ENCODE results near the gene RPL5.

The RPL5 gene

DNA sequence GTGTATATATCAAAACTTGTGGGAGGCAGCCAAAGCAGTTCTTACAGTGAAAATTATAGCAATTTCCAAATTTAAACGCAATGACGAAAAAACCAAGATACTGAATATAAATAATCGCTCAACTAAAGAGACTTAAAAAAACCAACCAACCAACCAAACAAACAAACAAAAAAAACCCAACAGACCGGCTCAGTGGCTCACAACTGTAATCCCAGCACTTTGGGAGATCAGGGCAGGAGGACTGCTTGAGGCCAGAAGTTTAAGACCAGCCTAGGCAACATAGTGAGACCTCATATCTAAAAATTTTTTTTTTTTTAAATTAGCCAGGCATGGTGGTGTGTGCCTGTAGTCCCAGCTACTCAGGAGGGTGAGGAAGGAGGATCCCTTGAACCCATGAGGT, 23.4 kb downstream of the RPL5 start:
- no peak for DNase-seq (ENCODE audit: low spot score)

DNA sequence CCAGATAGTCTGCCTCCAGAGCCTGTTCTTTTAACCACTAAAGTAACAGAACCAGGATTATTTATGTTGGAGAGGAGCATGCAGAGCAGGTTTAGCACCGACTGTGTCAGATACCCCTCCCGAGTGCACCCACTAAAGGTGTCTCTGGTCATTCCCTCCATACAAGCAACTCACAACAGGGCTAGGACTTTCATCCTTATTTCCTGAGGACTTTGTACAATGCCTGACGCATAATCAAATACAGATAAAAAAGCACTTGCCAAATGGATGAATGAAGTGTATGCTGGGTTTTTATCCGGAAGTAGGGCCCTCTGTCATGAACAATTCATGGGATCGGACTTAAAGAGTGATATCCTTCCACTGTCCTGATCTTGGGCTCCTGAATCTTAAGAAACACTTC, 26.0 kb downstream of the RPL5 start:
- no peak for DNase-seq (ENCODE audit: low spot score)

DNA sequence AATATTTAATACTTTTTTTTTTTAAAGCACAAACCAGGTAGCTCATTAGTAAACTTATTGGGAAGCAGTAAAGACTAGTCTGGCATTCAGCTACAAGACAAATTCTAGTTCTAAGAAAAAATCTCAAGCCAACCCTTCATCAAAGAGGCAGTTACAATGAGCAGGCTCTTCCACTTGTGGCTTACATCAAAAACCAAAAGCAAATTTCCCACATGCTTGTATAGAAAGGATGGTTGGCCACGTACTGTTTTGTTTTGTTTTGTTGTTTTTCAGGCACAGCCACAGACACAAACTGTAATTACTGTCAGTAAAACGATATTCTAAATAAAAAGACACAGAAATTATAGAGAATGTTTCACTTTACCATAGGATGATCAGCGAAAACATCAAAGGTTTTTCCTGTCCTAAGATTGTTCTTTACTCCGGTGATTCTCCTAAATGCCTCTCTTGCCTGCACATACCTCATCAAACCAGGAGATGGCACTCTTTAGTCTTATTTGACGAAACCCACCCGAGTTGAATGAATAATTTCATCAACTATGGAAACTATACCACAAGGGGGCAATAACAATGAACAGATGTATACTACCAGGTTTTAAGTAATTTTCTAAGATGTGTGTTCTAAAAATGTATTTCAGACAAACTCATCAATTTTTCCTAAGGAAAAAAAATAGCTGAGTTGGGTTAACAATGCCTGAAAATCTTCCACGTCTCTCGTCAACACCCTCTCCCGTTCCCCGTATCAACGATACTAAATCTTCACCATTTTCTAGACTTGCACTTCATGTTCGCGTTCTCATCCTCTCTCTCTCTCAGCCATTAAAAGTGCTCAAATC, 26.9 kb downstream of the RPL5 start:
- peak; percentile 75 for DNase-seq (ENCODE audit: low spot score)

DNA sequence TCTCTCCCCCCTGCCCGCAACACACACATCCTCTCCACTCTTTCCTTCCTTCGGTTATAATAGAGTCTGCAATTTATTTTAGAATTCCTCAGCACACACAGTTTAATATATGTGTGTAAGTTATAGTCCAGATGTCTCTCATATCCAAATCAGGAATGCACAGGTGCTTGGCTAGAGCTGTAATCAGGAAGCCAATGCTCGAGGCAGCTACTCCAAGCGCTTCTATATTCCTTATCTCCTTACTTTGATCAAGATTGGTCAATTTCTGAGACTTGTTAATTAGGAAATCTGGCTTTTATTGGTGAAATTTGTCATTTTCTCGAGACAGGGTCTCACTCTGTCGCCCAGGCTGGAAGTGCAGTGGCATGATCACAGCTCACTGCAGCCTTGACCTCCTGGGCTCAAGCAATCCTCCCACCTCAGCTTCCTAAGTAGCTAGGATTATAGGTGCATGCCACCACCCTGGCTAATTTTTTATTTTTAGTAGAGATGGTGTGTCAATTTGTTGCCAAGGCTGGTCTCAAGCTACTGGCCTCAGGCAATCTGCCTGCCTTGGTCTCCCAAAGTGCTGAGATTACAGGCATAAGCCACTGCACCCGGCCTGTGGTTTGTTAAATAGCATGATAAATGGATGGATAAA, 27.7 kb downstream of the RPL5 start:
- DNase-seq (ENCODE audit: low spot score) = no peak

DNA sequence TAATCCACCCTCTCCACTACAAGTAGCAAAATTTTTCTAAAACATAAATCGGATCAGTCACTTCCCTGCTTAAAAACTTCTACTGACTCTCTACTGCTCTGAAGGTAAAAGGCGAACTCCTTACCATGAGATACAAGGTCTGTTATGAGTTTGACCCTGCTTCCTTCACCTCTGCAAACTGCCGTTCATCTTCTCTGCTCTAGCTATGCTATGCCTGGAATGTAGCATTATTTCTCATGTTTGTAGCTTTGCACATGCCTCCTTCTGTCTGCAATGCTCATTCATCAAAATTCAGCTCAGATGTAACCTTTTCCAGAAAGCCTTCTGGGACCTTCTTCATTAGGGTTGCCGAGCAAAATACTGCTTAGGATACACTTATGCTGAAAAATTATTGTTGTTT, 30.8 kb downstream of the RPL5 start:
- no peak for DNase-seq (ENCODE audit: low spot score)

DNA sequence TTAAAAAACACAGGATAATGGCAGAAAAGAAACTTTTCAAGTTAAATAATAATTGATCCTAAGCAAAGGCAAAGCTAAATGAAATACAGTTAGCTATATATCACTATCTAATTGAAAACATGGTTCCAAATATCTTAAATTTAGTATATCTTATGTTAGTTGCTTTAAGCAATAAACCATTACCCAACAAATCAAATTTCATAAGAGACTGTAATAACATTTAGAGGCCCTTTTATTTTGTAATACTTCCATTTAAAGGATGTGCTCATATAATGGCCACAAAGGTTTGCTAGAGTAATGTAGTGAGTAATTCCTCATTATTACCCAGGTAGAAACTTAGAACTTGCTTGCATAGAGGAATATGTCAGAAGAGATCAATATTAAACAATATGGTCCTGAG, 32.3 kb downstream of the RPL5 start:
- no peak for DNase-seq (ENCODE audit: low spot score)

DNA sequence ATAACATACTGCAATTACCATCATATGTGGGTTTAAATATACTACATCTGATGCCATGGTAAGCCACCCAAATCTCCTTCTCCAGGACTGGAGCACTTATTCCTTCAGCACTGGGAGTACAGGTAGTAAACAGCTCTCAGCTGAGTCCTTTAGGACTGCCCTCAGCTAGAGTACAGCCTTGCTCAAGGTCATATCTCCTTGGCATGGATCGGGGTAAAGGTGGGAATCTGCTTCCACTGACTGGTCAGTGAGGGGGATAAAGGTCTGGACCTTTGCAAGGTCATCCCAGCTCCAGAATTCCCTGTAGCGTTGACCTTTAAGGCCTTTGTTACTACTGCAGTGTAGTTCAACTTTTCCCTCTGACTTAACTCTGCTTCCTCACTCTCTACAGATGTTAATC, 38.8 kb downstream of the RPL5 start:
- no peak for DNase-seq (ENCODE audit: low spot score)

DNA sequence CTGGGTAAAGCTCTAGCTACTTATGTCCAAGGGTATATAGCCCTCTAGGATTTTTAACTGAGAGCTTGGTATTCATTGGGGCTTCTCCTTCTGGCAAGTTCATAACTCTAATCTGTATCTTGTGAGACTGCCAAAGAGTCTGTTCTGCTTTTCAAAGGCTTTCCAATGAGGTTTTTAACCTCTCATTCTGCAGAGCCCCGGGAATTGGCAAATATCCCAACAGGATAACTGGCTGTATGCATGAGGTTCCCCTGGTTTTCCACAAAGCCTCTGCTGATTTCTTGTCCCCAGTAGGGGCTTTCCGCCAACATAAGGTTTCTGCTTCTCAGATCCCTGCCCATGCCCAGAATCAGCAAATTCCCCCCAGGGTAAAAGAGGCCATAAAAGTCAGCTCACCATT, 40.9 kb downstream of the RPL5 start:
- no peak for DNase-seq (ENCODE audit: low spot score)

DNA sequence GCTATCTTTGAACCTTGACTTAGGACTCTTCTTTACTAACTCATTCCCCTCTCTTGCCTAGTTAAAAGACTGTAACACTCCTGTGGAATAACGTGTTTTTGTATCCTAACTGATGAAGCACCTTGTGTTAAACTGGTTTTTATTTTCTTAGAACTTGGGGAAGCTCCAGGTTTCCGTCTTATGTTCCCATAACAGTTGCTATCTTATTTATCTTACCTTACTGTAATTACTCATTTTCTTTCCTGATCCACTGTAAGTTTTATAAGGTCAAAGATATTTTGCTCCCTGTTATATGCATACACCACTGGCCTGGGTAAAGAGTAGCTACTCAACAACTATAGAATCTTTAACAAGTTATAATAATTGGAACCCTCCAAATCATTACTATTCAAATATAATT, 43.1 kb downstream of the RPL5 start:
- DNase-seq (ENCODE audit: low spot score) = no peak

DNA sequence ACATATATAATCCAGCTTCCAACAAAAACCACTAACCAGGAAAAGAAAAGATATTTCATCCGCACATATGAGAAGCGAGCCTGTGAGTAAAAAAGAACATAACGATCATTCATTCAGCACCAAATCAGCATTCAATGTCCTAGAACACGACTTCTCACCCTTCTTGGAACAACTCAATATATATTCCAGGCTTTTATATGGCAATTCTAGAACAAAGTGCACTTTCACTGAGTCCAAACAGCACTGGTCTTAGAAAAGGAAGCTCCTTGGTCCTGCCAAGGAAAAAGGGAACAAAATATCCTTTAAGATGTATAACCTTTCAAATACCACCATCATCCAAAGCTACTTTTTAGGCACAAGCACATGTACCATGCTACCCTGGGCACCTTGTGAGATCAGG, 44.5 kb downstream of the RPL5 start:
- no peak for DNase-seq (ENCODE audit: low spot score)

DNA sequence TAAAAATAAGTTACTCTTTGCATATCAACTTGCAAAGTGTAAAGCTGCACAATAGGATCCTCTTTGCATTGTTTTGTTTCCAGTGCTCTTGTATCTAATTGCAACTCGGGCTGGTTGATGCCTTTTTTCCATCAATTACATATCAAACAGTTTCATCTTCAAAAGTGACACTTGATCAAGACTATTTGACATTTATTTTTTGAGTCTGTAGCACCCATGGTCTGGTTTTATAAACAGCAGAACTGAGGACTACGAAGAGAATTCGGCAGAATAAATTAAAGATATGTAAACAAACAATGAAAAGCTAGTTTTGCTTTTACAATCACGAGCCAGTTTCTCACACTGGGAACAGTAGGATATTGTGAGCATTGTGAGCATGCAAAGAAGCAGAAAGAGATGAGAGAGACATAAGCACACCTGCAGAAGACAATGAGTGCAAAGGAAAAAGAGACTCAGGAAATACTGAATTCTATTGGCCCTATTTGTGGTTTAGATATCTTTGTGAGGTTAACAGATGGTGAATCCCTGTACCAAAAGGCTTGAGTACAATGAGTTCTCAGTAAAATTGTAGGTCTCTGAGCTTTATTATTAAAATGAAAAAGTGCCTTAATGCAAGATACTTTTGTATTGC, 45.4 kb downstream of the RPL5 start:
- DNase-seq (ENCODE audit: low spot score) = no peak

DNA sequence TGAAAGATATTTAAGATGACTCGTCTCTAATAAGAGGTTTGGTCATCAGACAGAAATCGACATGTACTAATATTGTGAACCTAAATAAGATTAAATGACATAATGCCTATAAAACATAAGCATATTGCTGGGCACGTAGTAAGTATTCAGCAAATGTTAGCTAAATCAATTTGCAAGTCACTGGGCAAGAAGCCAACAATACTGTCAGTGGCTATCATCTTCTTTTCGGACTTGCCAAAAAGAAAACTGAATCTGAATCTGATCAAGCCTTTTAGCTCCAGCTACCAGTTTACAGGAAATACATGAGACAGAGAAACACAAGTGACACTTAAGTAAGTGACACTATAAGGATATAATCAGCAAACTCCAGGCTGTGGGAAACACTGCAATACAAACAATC, 46.0 kb downstream of the RPL5 start:
- DNase-seq (ENCODE audit: low spot score) = no peak

DNA sequence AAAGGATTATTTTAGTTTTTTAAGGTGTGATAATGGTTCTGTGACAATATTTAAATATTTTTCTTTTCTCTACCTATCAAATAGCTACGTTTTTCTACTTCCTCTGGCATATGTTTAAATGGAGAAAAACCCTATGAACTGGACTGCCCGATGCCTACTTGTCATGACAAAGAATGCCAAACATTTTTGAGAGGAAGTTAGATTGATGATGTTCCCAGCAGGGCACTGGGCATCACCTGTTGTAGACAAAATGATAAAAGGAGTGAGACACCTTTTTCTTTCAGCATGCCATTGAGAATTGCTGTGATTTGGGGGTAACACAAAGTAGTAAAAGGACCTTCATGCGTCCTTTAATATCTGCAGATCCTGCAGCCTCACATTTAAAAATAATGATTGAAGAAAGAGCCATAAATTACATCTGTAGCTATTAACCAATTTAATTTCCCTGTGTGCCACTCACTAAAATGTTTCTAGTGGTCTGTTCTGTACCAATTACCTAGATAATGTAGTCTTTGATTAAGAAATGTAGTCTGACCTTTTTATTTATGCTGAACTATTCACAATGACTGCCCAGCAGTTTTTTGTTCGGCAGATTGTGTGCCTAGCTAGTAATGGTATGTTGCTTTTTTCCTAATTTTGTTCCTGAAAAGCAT, 47.6 kb downstream of the RPL5 start:
- DNase-seq (ENCODE audit: low spot score) = no peak

DNA sequence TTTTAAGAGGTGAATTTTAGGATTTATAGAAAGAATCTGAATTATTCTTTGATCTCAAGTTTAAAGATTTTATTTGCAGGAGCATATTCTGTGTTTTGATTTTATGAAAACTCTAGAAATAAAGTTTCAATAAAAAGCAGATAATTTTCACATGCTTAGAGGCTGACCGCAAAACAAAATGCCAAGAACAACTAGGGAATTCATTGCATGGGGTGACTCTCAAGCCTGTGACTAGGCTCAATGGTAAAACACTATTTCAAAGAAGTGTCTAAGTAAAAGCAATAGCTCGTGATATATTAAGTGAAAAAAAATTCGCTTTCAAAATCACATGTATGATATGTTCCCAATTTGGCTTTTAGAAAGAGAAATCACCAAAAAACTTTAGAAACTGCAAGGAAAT, 49.6 kb downstream of the RPL5 start:
- no peak for DNase-seq (ENCODE audit: low spot score)

DNA sequence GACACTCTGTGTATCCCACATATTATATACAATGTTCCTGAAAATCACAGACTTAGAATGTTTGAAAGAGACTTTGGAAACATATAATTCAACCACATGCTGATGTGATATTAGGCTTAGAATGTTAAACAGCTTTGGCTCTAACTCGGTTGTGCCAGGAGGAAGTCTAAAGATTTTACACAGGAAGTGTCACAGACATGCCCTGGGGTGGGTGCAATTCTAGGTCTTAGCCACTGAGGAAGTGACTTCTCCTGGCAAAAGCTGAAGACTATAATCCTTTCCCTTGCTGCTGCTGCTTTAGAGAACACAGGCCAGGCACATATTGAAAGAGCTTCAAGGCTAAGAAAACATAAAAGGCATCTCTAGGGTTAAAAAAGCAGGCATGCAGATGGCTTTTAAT, 51.0 kb downstream of the RPL5 start:
- peak; percentile 44 for DNase-seq (ENCODE audit: low spot score)

DNA sequence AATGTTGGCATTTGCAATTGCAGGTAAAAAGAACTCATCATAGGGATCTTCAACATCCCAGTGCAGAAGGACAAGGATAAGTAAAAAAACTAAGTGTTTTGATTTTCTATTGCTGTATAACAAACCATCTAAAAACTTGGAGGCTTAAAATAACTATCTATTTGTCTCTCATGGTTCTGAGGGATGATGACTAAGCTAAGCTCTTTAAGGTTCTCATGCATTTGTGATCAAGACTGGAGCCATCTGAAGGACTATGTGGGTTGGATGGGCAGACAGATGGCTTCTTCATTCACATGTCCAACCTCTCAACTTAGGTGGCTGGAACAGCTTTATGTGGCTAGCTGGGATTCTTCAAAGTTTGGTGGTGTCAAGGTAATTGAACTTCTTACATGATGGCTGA, 51.5 kb downstream of the RPL5 start:
- no peak for DNase-seq (ENCODE audit: low spot score)

DNA sequence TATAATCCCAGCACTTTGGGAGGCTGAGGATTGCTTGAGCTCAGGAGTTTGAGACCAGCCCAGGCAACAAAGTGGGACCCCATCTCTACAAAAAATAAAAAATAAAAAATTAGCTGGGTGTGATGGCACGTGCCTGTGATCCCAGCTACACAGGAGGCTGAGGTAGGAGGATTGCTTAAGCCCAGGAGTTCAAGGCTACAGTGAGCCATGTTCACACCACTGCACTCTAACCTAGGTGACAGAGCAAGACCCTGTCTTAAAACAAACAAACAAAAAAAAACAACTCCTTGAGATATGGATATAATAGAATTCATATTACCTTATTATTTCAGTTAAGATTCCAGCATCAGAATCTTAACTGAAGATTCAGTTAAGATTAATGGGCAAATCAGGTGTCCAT, 52.4 kb downstream of the RPL5 start:
- DNase-seq (ENCODE audit: low spot score) = no peak

DNA sequence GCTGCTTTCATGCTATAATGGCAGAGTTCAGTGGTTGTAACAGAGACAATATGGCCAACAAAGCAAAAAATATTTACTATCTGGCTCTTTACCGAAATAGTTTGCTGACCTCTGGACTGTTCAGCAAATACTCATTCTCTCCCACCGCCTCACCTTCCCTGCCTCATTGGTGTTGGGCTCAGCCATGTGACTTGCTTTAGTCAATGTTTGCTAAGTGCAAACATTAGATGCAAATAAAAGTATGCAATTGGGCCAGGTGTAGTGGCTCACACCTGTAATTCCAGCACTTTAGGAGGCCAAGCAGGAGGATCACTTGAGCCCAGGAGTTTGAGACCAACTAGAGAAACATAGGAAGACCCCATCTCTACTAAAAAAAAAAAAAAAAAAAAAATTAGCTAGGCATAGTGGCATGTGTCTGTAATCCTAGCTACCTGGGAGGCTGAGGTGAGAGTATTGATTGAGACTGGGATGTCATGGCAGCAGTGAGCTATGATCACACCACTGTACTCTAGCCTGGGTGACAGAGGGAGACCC, 55.1 kb downstream of the RPL5 start:
- no peak for DNase-seq (ENCODE audit: low spot score)

DNA sequence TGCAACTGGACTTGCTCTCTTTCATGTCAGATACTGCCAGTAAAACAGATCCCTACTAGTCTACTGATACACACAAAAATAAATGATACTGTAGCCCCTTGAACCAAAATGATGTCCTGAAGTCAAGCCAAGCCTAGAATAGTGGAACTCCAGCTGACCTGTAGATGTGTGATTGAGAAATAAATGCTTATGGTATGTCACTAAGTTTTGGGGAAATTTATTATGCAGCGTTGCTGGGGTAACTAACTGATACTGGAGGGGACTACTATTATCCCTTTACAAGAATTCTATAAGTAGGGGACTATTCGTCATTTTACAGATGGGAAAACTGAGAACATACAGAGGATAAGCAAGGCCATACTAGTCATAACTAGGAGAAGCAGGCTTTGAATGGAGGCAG, 55.6 kb downstream of the RPL5 start:
- DNase-seq (ENCODE audit: low spot score) = no peak

All from germinal center (tissue), 1 donor.